ENCODE results near the gene COL5A1.

Gene COL5A1

GRCh38 chr9:134740071-134740470 lies 98.5 kb downstream of the COL5A1 start:
- ATAC-seq (ENCODE audit: low read depth) (no peak), DNase-seq (ENCODE audit: low spot score) (no peak)
- no peak overlapping the region for H3K4me3 ChIP-seq (ENCODE audit: severe bottlenecking)
- no peaks in the 10 kb centered on the region for H3K9me3 ChIP-seq (ENCODE audit: severe bottlenecking)
- no peaks in the 10 kb centered on the region for H3K4me1 ChIP-seq (ENCODE audit: insufficient read depth, poor library complexity, severe bottlenecking)
- H3K36me3 ChIP-seq (ENCODE audit: low read depth), result peaks cover 7% of the 10 kb centered on the region; the same call in 1 of the 2 replicates
- no peak overlapping the region for H3K27ac ChIP-seq (ENCODE audit: poor library complexity, severe bottlenecking)
- TF ChIP-seq CTCF (IDR thresholded peaks at IDR 0.05; ENCODE audit: poor library complexity, severe bottlenecking), result no peak
- H3K27me3 ChIP-seq (ENCODE audit: insufficient read depth, poor library complexity, severe bottlenecking), result no peaks in the 10 kb centered on the region

DNA sequence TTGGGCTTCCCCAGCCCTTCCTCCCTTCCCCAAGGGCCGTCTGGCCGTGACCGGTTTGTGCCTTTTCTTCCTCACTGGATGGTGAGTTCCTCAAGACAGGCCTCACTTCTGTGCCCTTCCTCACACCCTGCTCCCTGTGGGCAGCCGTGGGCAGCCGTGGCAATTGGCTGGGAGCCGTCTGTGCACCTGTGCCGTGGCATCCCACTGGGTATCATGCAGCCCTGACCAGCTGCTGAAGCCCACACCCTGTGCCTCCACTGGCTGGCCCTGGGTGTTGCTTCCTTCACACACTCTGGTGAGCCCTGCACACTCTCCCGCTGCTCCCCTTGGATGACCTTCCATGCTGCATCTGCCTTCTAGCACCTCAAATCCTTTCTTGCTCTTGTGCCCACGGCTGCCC lies 100.2 kb downstream of the COL5A1 start:
- Histone ChIP-seq H3K4me3 (ENCODE audit: severe bottlenecking) (no peak overlapping the region), H3K4me1 (ENCODE audit: insufficient read depth, poor library complexity, severe bottlenecking) (no peaks in the 10 kb centered on the region), H3K9me3 (ENCODE audit: severe bottlenecking) (no peaks in the 10 kb centered on the region), H3K27ac (ENCODE audit: poor library complexity, severe bottlenecking) (no peak overlapping the region), H3K36me3 (ENCODE audit: low read depth) (peaks cover 17% of the 10 kb centered on the region), H3K27me3 (ENCODE audit: insufficient read depth, poor library complexity, severe bottlenecking) (no peaks in the 10 kb centered on the region)
- TF ChIP-seq CTCF (IDR thresholded peaks at IDR 0.05; ENCODE audit: poor library complexity, severe bottlenecking), result no peak
- DNase-seq (ENCODE audit: low spot score) (no peak), ATAC-seq (ENCODE audit: low read depth) (no peak)

- no peak for DNase-seq (ENCODE audit: low spot score)
- Histone ChIP-seq H3K9me3 (ENCODE audit: severe bottlenecking) (no peaks in the 10 kb centered on the region), H3K4me1 (ENCODE audit: insufficient read depth, poor library complexity, severe bottlenecking) (no peaks in the 10 kb centered on the region), H3K4me3 (ENCODE audit: severe bottlenecking) (no peak overlapping the region), H3K27ac (ENCODE audit: poor library complexity, severe bottlenecking) (no peak overlapping the region), H3K36me3 (ENCODE audit: low read depth) (peaks cover 25% of the 10 kb centered on the region), H3K27me3 (ENCODE audit: insufficient read depth, poor library complexity, severe bottlenecking) (no peaks in the 10 kb centered on the region)
- TF ChIP-seq CTCF (IDR thresholded peaks at IDR 0.05; ENCODE audit: poor library complexity, severe bottlenecking), result no peak
- ATAC-seq (ENCODE audit: low read depth), result no peak
Measured at GRCh38 chr9:134742822-134743535, 101.4 kb downstream of the COL5A1 start.

DNA sequence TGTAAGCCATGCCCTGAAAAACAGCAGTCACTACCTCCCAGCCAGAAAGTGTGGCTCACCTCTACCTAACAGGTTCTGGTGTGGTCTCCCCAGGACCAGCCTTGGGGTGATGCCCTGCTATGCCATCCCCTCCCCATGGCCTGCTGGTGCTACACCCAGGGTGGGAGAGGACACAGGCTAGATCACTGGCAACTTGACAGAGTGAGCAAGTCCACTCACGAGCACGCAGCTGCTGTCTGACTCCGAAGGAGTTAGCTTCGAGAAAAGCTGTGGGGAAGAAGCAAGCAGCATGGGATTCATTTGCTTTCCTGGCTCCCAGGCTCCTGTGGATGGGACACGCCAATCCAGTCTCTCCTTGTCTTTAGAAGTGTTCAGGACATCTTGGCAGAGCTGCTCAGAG lies 102.2 kb downstream of the COL5A1 start:
- Histone ChIP-seq H3K4me3 (ENCODE audit: severe bottlenecking) (no peak overlapping the region), H3K9me3 (ENCODE audit: severe bottlenecking) (no peaks in the 10 kb centered on the region), H3K36me3 (ENCODE audit: low read depth) (peaks cover 33% of the 10 kb centered on the region), H3K27ac (ENCODE audit: poor library complexity, severe bottlenecking) (no peak overlapping the region), H3K4me1 (ENCODE audit: insufficient read depth, poor library complexity, severe bottlenecking) (no peaks in the 10 kb centered on the region), H3K27me3 (ENCODE audit: insufficient read depth, poor library complexity, severe bottlenecking) (no peaks in the 10 kb centered on the region)
- DNase-seq (ENCODE audit: low spot score) (no peak), ATAC-seq (ENCODE audit: low read depth) (no peak)
- no peak for TF ChIP-seq CTCF (IDR thresholded peaks at IDR 0.05; ENCODE audit: poor library complexity, severe bottlenecking)

All from RWPE2 (cell line).